ENCODE data around the gene AQR. TPM values are rescaled to one million over a fixed set of nuclear protein-coding genes. Genes with fewer than 3 reads are reported as not detected.

Gene AQR
- total and polyA plus RNA-seq, 2 of the 13 experiments (the other 11 are each of a cell fraction or from before 2014, with no cell fraction given) = 18.7 to 31.3 TPM

DNA sequence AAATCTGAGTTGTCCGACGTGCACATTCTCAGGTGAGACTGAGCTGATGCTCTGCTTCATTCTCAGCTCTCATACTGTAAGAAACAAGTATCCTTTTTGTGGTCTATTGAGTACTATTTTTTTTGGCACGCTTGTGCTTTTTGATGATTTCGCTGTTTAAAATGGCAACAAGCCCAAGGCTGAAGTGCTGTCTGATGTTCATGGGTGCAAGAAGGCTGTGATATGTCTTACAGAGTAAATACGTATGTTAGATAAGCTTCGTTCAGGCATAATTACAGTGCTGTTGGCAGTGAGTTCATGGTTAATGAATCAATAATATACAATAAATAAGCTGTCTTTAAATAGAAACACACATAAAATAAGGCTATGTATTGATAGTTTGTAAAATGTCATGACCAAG lies 27.2 kb downstream of the AQR start (continued):
- TF ChIP-seq, protein P1, sequence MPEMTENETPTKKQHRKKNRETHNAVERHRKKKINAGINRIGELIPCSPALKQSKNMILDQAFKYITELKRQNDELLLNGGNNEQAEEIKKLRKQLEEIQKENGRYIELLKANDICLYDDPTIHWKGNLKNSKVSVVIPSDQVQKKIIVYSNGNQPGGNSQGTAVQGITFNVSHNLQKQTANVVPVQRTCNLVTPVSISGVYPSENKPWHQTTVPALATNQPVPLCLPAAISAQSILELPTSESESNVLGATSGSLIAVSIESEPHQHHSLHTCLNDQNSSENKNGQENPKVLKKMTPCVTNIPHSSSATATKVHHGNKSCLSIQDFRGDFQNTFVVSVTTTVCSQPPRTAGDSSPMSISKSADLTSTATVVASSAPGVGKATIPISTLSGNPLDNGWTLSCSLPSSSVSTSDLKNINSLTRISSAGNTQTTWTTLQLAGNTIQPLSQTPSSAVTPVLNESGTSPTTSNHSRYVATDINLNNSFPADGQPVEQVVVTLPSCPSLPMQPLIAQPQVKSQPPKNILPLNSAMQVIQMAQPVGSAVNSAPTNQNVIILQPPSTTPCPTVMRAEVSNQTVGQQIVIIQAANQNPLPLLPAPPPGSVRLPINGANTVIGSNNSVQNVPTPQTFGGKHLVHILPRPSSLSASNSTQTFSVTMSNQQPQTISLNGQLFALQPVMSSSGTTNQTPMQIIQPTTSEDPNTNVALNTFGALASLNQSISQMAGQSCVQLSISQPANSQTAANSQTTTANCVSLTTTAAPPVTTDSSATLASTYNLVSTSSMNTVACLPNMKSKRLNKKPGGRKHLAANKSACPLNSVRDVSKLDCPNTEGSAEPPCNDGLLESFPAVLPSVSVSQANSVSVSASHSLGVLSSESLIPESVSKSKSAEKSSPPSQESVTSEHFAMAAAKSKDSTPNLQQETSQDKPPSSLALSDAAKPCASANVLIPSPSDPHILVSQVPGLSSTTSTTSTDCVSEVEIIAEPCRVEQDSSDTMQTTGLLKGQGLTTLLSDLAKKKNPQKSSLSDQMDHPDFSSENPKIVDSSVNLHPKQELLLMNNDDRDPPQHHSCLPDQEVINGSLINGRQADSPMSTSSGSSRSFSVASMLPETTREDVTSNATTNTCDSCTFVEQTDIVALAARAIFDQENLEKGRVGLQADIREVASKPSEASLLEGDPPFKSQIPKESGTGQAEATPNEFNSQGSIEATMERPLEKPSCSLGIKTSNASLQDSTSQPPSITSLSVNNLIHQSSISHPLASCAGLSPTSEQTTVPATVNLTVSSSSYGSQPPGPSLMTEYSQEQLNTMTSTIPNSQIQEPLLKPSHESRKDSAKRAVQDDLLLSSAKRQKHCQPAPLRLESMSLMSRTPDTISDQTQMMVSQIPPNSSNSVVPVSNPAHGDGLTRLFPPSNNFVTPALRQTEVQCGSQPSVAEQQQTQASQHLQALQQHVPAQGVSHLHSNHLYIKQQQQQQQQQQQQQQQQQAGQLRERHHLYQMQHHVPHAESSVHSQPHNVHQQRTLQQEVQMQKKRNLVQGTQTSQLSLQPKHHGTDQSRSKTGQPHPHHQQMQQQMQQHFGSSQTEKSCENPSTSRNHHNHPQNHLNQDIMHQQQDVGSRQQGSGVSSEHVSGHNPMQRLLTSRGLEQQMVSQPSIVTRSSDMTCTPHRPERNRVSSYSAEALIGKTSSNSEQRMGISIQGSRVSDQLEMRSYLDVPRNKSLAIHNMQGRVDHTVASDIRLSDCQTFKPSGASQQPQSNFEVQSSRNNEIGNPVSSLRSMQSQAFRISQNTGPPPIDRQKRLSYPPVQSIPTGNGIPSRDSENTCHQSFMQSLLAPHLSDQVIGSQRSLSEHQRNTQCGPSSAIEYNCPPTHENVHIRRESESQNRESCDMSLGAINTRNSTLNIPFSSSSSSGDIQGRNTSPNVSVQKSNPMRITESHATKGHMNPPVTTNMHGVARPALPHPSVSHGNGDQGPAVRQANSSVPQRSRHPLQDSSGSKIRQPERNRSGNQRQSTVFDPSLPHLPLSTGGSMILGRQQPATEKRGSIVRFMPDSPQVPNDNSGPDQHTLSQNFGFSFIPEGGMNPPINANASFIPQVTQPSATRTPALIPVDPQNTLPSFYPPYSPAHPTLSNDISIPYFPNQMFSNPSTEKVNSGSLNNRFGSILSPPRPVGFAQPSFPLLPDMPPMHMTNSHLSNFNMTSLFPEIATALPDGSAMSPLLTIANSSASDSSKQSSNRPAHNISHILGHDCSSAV (CRISPR knock-in tag; IDR thresholded peaks at IDR 0.05; ENCODE audit: borderline replicate concordance) = no peak
- TF ChIP-seq ZNF549 (CRISPR knock-in tag; IDR thresholded peaks at IDR 0.05) (no peak), ZNF652 (CRISPR knock-in tag; IDR thresholded peaks at IDR 0.05; ENCODE audit: borderline replicate concordance, low read depth) (no peak), ZBTB8A (CRISPR knock-in tag; IDR thresholded peaks at IDR 0.05; ENCODE audit: borderline replicate concordance, low read depth) (no peak), ZNF773 (CRISPR knock-in tag; IDR thresholded peaks at IDR 0.05; ENCODE audit: borderline replicate concordance) (no peak), FOXA1 (IDR thresholded peaks at IDR 0.05) (no peak), FOXA1 (CRISPR knock-in tag; IDR thresholded peaks at IDR 0.05) (no peak), RXRA (CRISPR knock-in tag; IDR thresholded peaks at IDR 0.05) (no peak), ZFP36L1 (CRISPR knock-in tag; IDR thresholded peaks at IDR 0.05) (no peak), ZNF570 (CRISPR knock-in tag; IDR thresholded peaks at IDR 0.05; ENCODE audit: borderline replicate concordance) (no peak), ISX (CRISPR knock-in tag; conservative IDR thresholded peaks at IDR 0.05) (no peak)
- TF ChIP-seq, protein P2, sequence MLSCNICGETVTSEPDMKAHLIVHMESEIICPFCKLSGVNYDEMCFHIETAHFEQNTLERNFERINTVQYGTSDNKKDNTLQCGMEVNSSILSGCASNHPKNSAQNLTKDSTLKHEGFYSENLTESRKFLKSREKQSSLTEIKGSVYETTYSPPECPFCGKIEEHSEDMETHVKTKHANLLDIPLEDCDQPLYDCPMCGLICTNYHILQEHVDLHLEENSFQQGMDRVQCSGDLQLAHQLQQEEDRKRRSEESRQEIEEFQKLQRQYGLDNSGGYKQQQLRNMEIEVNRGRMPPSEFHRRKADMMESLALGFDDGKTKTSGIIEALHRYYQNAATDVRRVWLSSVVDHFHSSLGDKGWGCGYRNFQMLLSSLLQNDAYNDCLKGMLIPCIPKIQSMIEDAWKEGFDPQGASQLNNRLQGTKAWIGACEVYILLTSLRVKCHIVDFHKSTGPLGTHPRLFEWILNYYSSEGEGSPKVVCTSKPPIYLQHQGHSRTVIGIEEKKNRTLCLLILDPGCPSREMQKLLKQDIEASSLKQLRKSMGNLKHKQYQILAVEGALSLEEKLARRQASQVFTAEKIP (CRISPR knock-in tag; IDR thresholded peaks at IDR 0.05; ENCODE audit: borderline replicate concordance) = no peak
